GM21526 (cell line): ENCODE data around the gene PECR.
"Not testable (repeated sequence)": the region's sequence is repeated elsewhere in the genome, so short reads cannot be mapped to it uniquely, and the experiment has no call there.

Experiments used
- ATAC-seq: cut with Tn5 transposase; IDR thresholded peaks from one replicate; pipeline ENCODE4 v1.9.1; 2021; ENCODE audit warnings: moderate library complexity; ENCODE audit not compliant: unreplicated experiment, low FRiP score

Gene PECR

DNA sequence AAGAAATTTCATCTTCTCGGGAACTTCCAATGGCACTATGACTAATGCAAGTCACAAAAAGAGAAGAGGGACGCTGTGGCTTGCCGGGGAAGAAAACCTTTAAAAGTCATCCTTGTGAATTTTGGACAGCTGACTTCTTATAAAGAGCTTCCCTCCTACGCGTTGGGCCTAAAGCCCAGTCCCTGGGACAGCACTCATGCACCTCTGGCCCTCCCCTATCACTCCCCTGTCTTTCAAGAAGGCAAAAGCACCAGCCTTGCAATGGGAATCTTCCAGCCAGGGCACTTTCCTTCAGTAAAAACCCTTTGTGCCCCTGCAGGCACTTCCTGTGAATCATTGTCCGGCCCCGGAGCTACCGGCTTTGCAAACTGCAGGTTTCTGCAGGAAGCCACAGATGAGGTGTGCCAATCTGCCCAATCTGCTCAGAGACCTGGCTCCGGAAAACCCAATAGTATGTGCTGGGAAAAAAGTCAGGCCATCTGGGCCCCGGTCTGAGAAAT lies 75.4 kb downstream of the PECR start:
- ATAC-seq: no peak

- ATAC-seq: peak; percentile 29
These were observed 76.8 kb downstream of the PECR start for GRCh38 chr2:216004697-216005283.

DNA sequence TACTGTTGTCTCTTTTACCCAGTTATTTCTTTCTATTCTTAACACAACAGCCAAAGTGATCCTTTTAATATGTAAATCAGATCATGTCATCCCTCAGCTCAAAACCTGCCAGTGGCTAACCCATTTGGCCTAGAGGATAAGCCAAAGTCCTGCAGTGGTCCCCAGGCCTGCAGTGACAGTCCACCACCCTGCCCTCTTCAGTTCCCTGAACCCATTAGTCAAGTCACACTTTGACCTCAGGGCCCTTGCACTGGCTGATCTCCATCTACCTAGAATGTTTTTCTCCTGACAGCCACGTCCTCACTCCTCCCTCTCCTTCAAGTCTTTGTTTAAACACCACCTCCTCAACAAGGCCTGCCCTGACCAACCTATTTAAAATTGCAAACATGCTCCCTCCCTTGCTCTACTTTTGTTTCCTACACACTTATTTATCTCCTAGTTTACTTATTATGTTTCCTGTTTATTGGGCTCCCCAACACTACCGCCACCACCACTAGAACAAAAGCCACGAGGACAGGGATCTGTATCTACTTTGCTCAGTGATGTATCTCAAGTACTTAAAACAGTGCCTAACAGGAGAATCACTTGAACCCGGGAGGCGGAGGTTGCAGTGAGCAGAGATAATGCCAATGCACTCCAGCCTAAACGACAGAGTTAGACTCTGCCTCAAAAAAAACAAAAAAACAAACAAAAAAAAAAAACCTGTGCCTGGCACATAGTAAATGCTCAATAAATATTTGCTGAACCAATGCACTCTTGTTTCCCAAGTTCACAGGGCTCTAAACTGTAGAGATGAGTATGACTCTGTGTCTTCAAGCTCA lies 77.5 kb downstream of the PECR start:
- ATAC-seq: no peak

GRCh38 chr2:216002693-216003092 lies 78.9 kb downstream of the PECR start:
- no peak for ATAC-seq

DNA sequence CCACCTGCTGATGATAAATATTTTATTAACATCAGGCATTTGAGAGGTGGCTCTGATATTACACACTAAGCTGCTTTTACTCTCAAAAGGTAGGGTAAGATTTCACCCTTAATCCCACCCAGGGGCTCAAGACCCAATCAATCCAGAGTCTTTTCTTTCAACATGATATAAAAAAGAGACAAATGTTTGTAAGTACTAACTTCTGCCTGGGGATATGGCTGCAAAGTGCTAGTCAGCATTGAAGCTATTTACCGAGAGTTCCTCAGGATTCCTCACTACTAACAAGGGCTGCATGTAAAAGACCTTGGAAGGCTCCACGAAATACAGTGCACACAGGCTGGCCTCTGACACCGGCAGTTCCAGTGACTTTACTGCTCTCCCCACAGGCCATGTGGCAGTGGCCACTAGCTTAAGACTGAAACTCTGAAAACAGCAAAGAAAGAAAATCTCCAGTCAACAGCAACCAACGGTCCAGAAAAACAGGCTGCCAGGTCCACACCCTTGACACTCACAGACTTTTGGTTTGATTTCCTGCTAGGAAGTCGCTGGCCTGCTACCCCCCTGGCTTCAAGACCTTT lies 79.4 kb downstream of the PECR start:
- no peak for ATAC-seq

- ATAC-seq: no peak
These were observed 80.2 kb downstream of the PECR start for GRCh38 chr2:216001216-216002100.

GRCh38 chr2:215998636-215999035 lies 83.0 kb downstream of the PECR start:
- ATAC-seq: no peak

DNA sequence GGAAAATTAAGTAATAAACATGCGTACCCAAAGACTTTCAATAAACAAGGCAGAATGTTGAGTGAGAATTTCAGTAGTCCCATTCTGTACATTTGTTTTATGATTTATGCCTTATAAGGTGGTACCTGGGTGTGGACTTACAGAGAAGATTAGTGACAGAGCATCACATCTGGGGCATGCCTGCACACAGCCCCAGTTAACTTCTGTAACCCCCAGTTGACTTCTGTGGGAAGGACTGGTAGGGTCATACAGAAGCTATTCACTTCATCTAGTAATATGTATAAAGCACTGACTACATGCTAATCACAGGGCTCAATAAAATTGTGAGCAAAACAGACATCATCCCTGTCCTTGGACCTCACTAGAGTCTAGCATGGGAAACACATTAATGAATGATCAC lies 84.4 kb downstream of the PECR start:
- ATAC-seq: no peak

GRCh38 chr2:215994911-215995310 lies 86.7 kb downstream of the PECR start:
- no peak for ATAC-seq

- not testable (repeated sequence) for ATAC-seq
These were observed 92.9 kb downstream of the PECR start for GRCh38 chr2:215988556-215989207.
